Loucy (cell line): ENCODE results near the gene LPGAT1.

Source experiments
- H2AFZ ChIP-seq: fragments of 200-600 bp; sonication (generic); 2 replicates; pipeline ENCODE4 v1.6.0; 2016; ENCODE audit warnings: antibody characterized with exemption, mild to moderate bottlenecking, low read length, moderate library complexity
- H3F3A ChIP-seq: fragments of 200-600 bp; 2 replicates; pipeline ENCODE4 v1.6.0; 2016; ENCODE audit warnings: antibody characterized with exemption, low read depth, mild to moderate bottlenecking
- H3K27me3 ChIP-seq: fragments of 200-600 bp; sonication (generic); 2 replicates; pipeline ENCODE4 v1.6.1; 2014; ENCODE audit warnings: low read length, mild to moderate bottlenecking; ENCODE audit not compliant: insufficient read depth, poor library complexity, severe bottlenecking
- H3K36me3 ChIP-seq: fragments of 200-600 bp; sonication (generic); 2 replicates; pipeline ENCODE4 v1.6.1; 2016; ENCODE audit warnings: low read length; ENCODE audit not compliant: insufficient read depth
- H3K4me1 ChIP-seq: fragments of 200-600 bp; sonication (generic); 2 replicates; pipeline ENCODE4 v1.5.1; 2014; ENCODE audit warnings: low read length, mild to moderate bottlenecking; ENCODE audit not compliant: insufficient read depth, poor library complexity, severe bottlenecking
- H3K4me2 ChIP-seq: fragments of 200-600 bp; sonication (generic); 2 replicates; pipeline ENCODE4 v1.6.0; 2014; ENCODE audit warnings: antibody characterized with exemption, low read length, low read depth, mild to moderate bottlenecking; ENCODE audit not compliant: poor library complexity, severe bottlenecking
- H3K4me3 ChIP-seq: fragments of 200-600 bp; sonication (generic); 2 replicates; pipeline ENCODE4 v1.5.1; 2014; ENCODE audit warnings: low read length, mild to moderate bottlenecking, mixed read lengths; ENCODE audit not compliant: poor library complexity, severe bottlenecking
- H3K79me2 ChIP-seq: fragments of 200-600 bp; sonication (generic); 2 replicates; pipeline ENCODE4 v1.6.1; 2014; ENCODE audit warnings: low read length; ENCODE audit not compliant: insufficient read depth
- H3K9ac ChIP-seq: fragments of 200-600 bp; sonication (generic); 2 replicates; pipeline ENCODE4 v1.6.0; 2014; ENCODE audit warnings: mild to moderate bottlenecking, low read depth, low read length, moderate library complexity; ENCODE audit not compliant: poor library complexity, severe bottlenecking
- H3K9me2 ChIP-seq: fragments of 200-600 bp; sonication (generic); replicated peaks from 2 replicates; pipeline ENCODE4 v1.6.1; 2016; ENCODE audit warnings: low read depth, low read length, mixed read lengths
- H3K9me3 ChIP-seq: fragments of 200-600 bp; sonication (generic); 2 replicates; pipeline ENCODE4 v1.6.1; 2014; ENCODE audit warnings: mild to moderate bottlenecking, antibody characterized with exemption, low read length, low read depth; ENCODE audit not compliant: insufficient read depth
- H4K20me1 ChIP-seq: fragments of 200-600 bp; sonication (generic); 2 replicates; pipeline ENCODE4 v1.6.0; 2014; ENCODE audit warnings: antibody characterized with exemption, low read length, mild to moderate bottlenecking; ENCODE audit not compliant: insufficient read depth, poor library complexity, severe bottlenecking
- CTCF ChIP-seq: fragments of 200-600 bp; sonication (generic); conservative IDR thresholded peaks from 2 replicates; pipeline ENCODE4 v1.5.1; 2014; ENCODE audit warnings: mild to moderate bottlenecking, antibody characterized with exemption, low read length
- EZH2phosphoT487 ChIP-seq: fragments of 200-600 bp; IDR thresholded peaks from 2 replicates; pipeline ENCODE4 v1.6.1; 2018; ENCODE audit warnings: antibody characterized with exemption, mild to moderate bottlenecking, moderate library complexity, borderline replicate concordance

LPGAT1 gene

GRCh38 chr1:211830328-211831142, at the start of gene LPGAT1:
LPGAT1 (minus strand) TSS chr1:211830763; CDS start chr1:211829296, 1,467 bp downstream.
- Histone ChIP-seq H3K79me2 (peaks cover 32% of the 10 kb centered on the region), H3K9me3 (no peaks in the 10 kb centered on the region), H3K4me3 (peak within 1 kb of the TSS; percentile 80), H3K4me1 (peaks cover 48% of the 10 kb centered on the region), H3K27me3 (no peaks in the 10 kb centered on the region), H2AFZ (peak within 1 kb of the TSS; percentile 85), H3K36me3 (no peaks in the 10 kb centered on the region), H3K9me2 (no peaks in the 10 kb centered on the region), H3K4me2 (peak within 1 kb of the TSS; percentile 97), H3F3A (peaks cover 7% of the 10 kb centered on the region; the same call in 1 of the 2 replicates), H3K9ac (peak within 1 kb of the TSS; percentile 65), H4K20me1 (peaks cover 27% of the 10 kb centered on the region)
- TF ChIP-seq EZH2phosphoT487 (no peak), CTCF (peak; percentile 58)

- Histone ChIP-seq H2AFZ (no peak overlapping the region), H3K4me2 (no peak overlapping the region), H3K79me2 (no peaks in the 10 kb centered on the region), H4K20me1 (no peaks in the 10 kb centered on the region), H3K36me3 (no peaks in the 10 kb centered on the region), H3K9me3 (no peaks in the 10 kb centered on the region), H3K27me3 (no peaks in the 10 kb centered on the region), H3F3A (no peaks in the 10 kb centered on the region), H3K9ac (no peak overlapping the region), H3K4me3 (no peak overlapping the region), H3K4me1 (no peaks in the 10 kb centered on the region), H3K9me2 (no peaks in the 10 kb centered on the region)
- no peak for TF ChIP-seq CTCF
- no peak for TF ChIP-seq EZH2phosphoT487
Observed at GRCh38 chr1:211879475-211879874, 48.9 kb upstream of the LPGAT1 start.

GRCh38 chr1:211876851-211877590, 46.5 kb upstream of the LPGAT1 start:
- Histone ChIP-seq H3K4me1 (no peaks in the 10 kb centered on the region), H2AFZ (no peak overlapping the region), H3K9me3 (no peaks in the 10 kb centered on the region), H3K27me3 (no peaks in the 10 kb centered on the region), H3K79me2 (no peaks in the 10 kb centered on the region), H3K4me3 (no peak overlapping the region), H3K9ac (no peak overlapping the region), H4K20me1 (no peaks in the 10 kb centered on the region), H3K36me3 (no peaks in the 10 kb centered on the region), H3K4me2 (no peak overlapping the region), H3F3A (no peaks in the 10 kb centered on the region), H3K9me2 (no peaks in the 10 kb centered on the region)
- TF ChIP-seq CTCF: no peak
- no peak for TF ChIP-seq EZH2phosphoT487
